ELR (cell line): ENCODE data around the gene ZNF217.
"Not testable (repeated sequence)": the region's sequence is repeated elsewhere in the genome, so short reads cannot be mapped to it uniquely, and the experiment has no call there.

Experiments used
- DNase-seq: peaks from one replicate; pipeline ENCODE4 v3.0.0-alpha.2; 2015; ENCODE audit warnings: low read depth

The ZNF217 gene

GRCh38 chr20:53597521-53598120 is 4.0 kb upstream of the ZNF217 start:
- no peak for DNase-seq

GRCh38 chr20:53597030-53597482 is 3.4 kb upstream of the ZNF217 start:
- no peak for DNase-seq

GRCh38 chr20:53596189-53597001 is 2.8 kb upstream of the ZNF217 start:
- not testable (repeated sequence) for DNase-seq

- not testable (repeated sequence) for DNase-seq
These were observed 2.1 kb upstream of the ZNF217 start for GRCh38 chr20:53595742-53596141.

GRCh38 chr20:53595018-53595378 is 1.4 kb upstream of the ZNF217 start:
- peak; percentile 24 for DNase-seq

GRCh38 chr20:53594068-53595017 is 704 bp upstream of the ZNF217 start:
- peak; percentile 95 for DNase-seq

GRCh38 chr20:53592992-53593465 is 610 bp downstream of the ZNF217 start:
- peak; percentile 58 for DNase-seq

- DNase-seq = peak; percentile 76
These were observed 1.1 kb downstream of the ZNF217 start for GRCh38 chr20:53592454-53592991.

GRCh38 chr20:53591941-53592441 is 1.6 kb downstream of the ZNF217 start:
- DNase-seq = peak; percentile 36

GRCh38 chr20:53591206-53591741 is 2.4 kb downstream of the ZNF217 start:
- DNase-seq = not testable (repeated sequence)

- not testable (repeated sequence) for DNase-seq
These were observed 3.0 kb downstream of the ZNF217 start for GRCh38 chr20:53590608-53591007.

- not testable (repeated sequence) for DNase-seq
These were observed 3.5 kb downstream of the ZNF217 start for GRCh38 chr20:53590122-53590521.

GRCh38 chr20:53589321-53590065 is 4.1 kb downstream of the ZNF217 start:
- DNase-seq = not testable (repeated sequence)

- DNase-seq = not testable (repeated sequence)
These were observed 6.4 kb downstream of the ZNF217 start for GRCh38 chr20:53587157-53587703.

- no peak for DNase-seq
These were observed 7.0 kb downstream of the ZNF217 start for GRCh38 chr20:53586640-53587039.

- DNase-seq = not testable (repeated sequence)
These were observed 7.7 kb downstream of the ZNF217 start for GRCh38 chr20:53585910-53586309.

GRCh38 chr20:53585004-53585569 is 8.6 kb downstream of the ZNF217 start:
- not testable (repeated sequence) for DNase-seq

- not testable (repeated sequence) for DNase-seq
These were observed 9.1 kb downstream of the ZNF217 start for GRCh38 chr20:53584550-53584913.

- DNase-seq = peak; percentile 30
These were observed 9.7 kb downstream of the ZNF217 start for GRCh38 chr20:53583660-53584549.
